CD4-positive, alpha-beta T cell treated with Interleukin-12 subunit alpha and Interleukin-12 subunit beta, for 1 hour (primary cell): ENCODE results near the gene OLR1.
A peak's percentile ranks its signal among the peaks of the same experiment; 100 is the strongest.

ENCODE experiments used
- DNase-seq: peaks from one replicate; pipeline ENCODE4 v3.0.0-alpha.2; 2020

Gene OLR1

GRCh38 chr12:10151621-10152020 is 20.3 kb downstream of the OLR1 start:
- DNase-seq = no peak

DNA sequence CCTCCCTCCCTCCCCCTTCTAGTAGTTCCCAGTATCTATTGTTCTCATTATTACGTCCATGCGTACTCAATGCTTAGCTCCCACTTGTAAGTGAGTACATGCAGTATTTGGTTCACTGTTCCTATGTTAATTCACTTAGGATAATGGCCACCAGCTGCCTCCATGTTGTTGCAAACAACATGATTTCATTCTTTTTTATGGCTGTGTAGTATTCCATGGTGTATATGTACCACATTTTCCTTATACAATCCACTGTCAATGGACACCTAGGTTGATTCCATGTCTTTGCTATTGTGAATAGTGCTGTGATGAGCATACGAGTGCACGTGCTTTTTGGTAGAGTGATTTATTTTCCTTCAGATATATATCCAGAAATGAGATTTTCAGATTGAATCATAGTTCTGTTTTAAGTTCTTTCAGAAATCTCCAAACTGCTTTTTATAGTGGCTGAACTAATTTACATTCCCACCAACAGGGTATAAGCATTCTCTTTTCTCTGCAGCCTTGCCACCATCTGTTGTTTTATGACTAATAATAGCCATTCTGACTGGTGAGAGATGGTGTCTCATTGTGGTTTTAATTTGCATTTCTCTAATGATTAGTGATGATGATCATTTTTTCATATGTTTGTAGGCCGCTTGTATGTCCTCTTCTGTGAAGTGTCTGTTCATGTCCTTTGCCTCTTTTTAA is 24.1 kb downstream of the OLR1 start:
- DNase-seq = no peak

- DNase-seq = no peak
Observed at GRCh38 chr12:10142976-10143589, 28.8 kb downstream of the OLR1 start.

DNA sequence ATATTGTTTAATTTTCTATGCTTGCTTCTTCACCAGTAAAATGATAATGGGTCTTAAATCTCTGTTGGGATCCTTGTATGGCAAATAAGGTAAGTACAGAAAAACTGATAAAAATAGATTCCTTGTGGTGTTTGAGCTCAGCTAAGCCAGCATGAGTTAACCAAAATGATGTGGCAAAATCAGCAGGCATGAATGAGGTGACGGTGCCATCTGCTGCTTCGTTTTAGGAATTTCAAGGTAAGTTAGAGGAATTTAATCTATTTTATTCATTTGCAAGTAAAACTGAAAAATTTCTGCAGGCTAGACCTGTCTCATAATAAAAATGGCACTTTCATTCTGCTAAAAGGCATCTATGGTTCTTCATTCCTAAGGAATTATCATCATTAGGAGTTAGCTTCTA is 31.9 kb downstream of the OLR1 start:
- peak; percentile 58 for DNase-seq

- DNase-seq = no peak
Observed at GRCh38 chr12:10136637-10137205, 35.2 kb downstream of the OLR1 start.

DNA sequence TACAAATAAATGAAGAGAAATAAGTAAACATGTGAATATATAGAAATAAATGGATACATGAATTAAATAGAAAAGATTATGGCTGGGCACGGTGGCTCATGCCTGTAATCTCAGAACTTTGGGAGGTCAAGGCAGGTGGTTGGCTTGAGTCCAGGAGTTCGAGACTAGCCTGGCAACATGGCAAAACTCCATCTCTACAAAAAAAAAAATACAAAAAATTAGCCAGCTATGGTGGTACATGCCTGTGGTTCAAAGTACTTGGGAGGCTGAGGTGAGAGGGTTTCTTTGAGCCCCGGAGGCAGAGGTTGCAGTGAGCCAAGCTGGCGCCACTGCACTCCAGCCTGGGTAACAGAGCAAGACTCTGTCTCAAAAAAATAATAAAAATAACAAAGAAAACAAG is 36.8 kb downstream of the OLR1 start:
- DNase-seq = no peak

DNA sequence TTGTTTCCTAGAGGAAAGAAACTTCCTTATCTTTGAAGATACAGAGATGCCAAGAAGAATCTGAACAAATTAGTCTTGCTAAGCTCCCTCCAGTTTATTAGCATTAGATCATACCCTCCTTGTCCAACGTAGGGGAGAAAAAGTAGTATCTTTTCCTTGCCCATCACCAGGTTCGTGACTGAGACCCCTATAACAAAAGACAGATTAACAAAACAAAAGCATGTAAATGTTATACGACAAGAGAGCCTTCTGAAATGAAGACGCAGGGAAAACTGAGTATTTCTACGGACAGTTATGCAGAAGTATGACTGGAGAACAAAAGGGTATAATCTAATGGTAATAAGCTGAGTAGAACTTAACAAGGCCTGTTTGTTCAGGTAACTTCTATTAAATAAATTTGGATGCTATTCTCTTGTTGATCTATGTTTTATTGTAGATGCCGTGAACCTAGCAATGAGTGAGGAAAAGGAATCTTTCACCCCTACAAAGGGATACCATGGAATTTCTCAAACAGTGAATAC is 39.0 kb downstream of the OLR1 start:
- DNase-seq = no peak

DNA sequence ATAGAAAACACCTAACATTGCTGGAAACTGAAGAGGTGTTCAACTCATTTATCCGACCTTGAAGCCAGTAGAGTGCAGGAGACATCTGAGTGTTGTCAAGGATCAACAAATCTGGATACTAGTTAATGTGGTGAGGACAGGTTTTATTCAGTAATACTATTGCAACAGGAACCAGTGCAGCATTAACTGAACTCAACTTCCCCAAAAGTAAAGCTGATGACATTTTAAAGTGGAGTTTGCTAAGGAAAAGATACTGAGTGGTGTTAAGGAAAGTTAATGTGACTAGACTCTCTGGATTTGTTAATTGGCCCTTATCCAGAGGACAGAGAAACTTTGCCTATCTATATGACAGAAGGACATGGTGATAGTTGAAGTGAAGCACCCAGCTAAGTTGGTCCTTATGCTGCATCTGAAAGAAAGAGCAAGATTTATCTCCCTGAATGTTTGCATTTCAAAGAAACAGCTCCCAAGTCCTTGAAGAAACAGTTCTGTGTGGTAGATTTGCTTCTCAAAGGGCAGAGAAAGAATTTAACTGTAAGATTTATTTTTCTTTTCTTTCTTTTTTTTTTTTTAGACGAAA is 40.7 kb downstream of the OLR1 start:
- DNase-seq = no peak

GRCh38 chr12:10130042-10130441 is 41.9 kb downstream of the OLR1 start, which contains the start of gene CLEC7A:
TSS of gene CLEC7A (minus strand) at chr12:10130199. CDS start at chr12:10130082, 117 bp downstream.
- DNase-seq = peak; percentile 21

DNA sequence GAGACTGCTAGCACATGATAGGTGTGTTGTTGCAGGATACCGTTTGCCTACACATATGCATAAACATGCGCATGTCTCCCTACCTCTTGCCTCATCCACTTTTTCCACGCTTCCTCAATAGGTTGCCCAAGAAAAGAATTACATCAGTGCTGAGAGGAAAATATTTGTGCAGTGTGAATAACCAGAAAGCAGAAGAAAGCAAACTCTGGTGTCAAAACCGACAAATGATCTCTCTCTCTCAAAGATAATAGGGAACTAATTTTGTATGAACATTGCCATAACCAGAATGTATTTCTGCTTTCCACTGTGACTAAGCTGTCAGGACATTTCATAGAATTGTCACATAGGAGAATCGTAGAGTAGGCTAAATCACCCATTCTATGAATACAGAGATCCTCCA is 43.2 kb downstream of the OLR1 start:
- peak; percentile 19 for DNase-seq

- DNase-seq = no peak
Observed at GRCh38 chr12:10126413-10126812, 45.5 kb downstream of the OLR1 start.

GRCh38 chr12:10122689-10123088 is 49.2 kb downstream of the OLR1 start:
- DNase-seq = no peak

DNA sequence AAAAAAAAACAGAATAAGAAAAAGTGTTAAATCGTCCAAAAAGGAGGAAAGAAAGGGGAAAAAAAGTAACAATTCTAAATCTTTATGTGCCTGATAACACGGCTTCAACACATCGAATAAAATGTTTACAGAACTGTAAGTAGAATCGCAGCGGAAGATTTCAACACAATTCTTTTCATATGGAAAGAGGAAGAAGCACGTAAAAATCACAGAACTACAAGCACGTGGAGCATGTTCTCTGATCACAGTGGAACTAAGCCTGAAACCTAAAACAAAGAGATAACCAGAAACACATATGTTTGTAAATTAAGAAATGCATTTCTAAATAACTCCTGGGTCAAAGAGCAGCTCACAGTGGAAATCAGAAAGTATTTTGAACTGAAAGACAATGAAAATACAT is 50.7 kb downstream of the OLR1 start:
- no peak for DNase-seq

DNA sequence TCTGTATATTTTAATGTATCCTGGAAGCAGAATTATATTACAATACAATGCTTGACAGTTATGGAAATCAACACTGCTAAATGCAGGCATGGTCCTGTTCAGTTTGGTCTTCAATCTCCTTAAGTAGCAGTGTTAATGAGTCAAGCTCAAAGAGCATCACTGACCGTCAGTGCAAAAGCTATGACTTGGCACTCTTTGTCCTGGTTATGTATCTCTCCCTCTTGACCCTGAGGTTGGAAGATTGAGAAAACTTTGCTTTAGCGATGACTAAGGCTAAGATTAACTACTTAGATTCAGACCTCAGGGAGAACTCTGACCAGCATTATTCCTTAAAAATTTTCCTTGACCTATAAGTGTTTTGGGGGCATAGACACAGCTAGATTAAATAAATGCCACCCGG is 52.9 kb downstream of the OLR1 start:
- DNase-seq = no peak

GRCh38 chr12:10115890-10116289 is 56.0 kb downstream of the OLR1 start:
- no peak for DNase-seq

DNA sequence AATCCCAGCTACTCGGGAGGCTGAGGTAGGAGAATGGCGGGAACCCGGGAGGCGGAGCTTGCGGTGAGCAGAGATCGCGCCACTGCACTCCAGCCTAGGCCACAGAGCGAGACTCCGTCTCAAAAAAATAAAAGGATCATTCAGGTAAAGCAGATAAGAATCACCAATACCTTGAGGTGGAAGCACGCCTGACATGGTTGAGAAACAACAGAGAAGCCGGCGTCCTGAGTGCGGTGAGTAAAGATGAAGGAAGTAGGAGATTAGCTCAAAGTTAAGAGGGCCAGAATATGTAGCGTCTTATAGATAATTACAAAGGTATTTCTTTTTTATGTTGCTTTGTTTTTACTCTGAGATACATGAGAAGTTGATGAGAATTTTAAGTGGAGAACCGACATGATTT is 56.6 kb downstream of the OLR1 start:
- DNase-seq = no peak

DNA sequence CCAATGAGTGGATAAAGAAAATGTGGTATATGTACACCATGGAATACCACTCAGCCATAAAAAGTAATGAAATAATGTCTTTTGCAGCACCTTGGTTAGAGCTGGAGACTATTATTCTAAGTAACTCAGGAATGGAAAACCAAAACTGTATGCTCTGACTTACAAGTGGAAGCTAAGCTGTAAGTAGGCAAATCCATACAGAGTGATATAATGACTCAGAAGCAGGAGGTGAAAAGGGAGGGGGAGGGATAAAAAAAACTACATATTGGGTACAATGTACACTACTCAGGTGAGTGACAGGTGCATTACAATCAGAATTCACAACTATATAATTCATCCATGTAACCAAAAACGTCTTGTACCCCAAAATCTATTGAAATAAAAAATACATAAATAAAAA is 58.0 kb downstream of the OLR1 start:
- DNase-seq = no peak

DNA sequence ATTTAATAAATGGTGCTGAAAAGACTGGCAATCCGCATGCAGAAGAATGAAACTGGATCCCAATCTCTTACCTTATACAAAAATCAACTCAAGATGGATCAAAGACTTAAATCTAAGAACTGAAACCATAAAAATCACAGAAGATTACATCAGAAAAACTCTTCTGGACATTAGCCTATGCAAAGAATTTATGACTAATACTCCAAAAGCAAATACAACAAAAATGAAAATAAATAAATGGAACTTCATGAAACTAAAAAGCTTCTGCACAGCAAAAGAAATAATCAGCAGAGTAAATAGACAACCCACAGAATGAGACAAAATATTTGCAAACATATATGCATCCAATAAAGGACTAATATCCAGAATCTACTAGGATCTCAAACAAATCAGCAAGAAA is 58.9 kb downstream of the OLR1 start:
- no peak for DNase-seq

DNA sequence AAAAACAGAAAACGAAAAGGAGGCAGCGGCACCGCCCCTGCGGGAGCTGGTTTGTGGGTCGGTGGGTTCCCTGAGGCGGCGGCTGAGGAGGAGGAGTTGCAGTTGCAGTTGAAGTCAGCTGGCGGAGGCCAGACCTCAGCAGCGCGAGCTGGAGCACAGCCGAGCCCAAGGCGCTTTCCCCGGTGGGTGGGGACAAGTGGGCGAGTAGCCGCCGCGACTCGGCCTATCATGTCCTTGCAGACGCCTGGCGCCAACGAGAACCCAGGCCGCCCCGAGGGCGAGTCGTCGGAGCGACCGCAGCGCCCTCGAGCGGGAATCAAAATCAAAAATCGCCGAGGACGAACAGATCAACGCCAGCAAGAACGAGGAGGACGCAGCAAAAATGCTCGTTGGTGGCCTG is 60.5 kb downstream of the OLR1 start:
- DNase-seq = no peak

- DNase-seq = no peak
Observed at GRCh38 chr12:10110256-10110844, 61.6 kb downstream of the OLR1 start.
